Measurements from ENCODE around the gene SAMD14. TPM values are rescaled to one million over a fixed set of nuclear protein-coding genes. Genes with fewer than 3 reads are reported as not detected.

SAMD14 gene
- total and polyA plus RNA-seq, 2 experiments from 2014 or later, result 0.70 to 4.7 TPM

DNA sequence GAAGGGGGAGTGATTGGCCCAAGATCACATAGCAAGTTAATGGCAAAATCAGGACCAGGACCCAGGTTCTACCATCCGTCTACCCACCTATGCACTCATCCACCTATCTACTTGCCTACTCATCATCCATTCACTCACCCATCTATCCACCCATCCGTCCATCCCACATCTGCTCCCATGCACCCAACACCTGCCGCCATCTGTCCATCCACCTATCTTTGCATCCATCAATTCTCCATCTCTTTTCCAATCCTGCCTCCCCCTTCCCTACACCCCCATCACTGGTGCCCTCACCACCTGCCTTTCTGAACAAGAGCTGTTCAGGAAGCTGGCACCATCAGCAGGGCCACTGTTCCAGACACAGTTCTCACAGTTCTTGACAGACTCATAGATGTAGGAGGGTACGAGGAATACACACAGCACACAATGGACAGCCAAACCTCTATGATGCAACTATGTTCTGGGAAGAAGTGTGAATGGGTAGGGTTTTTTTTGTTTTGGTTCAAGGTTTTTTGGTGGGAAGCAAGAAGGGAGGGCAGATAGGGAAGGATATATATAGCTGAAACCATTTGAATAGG is 4.5 kb downstream of the SAMD14 start:
- no peak for ATAC-seq
- no peak overlapping the region for H3K4me2 ChIP-seq
- no peak overlapping the region for H3K4me3 Mint-ChIP-seq
- peaks cover 23% of the 10 kb centered on the region for H3K4me1 ChIP-seq (ENCODE audit: insufficient read depth)
- no peaks in the 10 kb centered on the region for H3K9me3 Mint-ChIP-seq
- H3K36me3 ChIP-seq (ENCODE audit: insufficient read depth), result no peaks in the 10 kb centered on the region
- peaks cover 19% of the 10 kb centered on the region; the same call in 1 of the 2 replicates for H3K27me3 ChIP-seq (ENCODE audit: insufficient read depth)
- H3F3A ChIP-seq (replicated peaks; ENCODE audit: low read depth), result no peaks in the 10 kb centered on the region; the same call in 1 of the 2 replicates
- H3K4me3 ChIP-seq, result no peak overlapping the region
- H3K36me3 Mint-ChIP-seq (ENCODE audit: low read depth), result no peaks in the 10 kb centered on the region
- no peaks in the 10 kb centered on the region for H4K20me1 ChIP-seq (replicated peaks; ENCODE audit: insufficient read depth)
- no peaks in the 10 kb centered on the region for H3K9me2 ChIP-seq (ENCODE audit: insufficient read depth)
- no peaks in the 10 kb centered on the region for H3K79me2 ChIP-seq (replicated peaks; ENCODE audit: insufficient read depth)
- H3K27me3 Mint-ChIP-seq (ENCODE audit: insufficient read depth, low read depth, poor library complexity), result peaks cover 38% of the 10 kb centered on the region
- DNase-seq (ENCODE audit: low spot score), result no peak
- no peak overlapping the region for H2AFZ ChIP-seq
- no peak overlapping the region for H3K27ac Mint-ChIP-seq
- TF ChIP-seq POLR2AphosphoS5 (IDR thresholded peaks at IDR 0.05; ENCODE audit: low read depth), result no peak
- TF ChIP-seq EZH2phosphoT487 (IDR thresholded peaks at IDR 0.05; ENCODE audit: unreplicated experiment), result no peak
- no peak for TF ChIP-seq STAT1 (IDR thresholded peaks at IDR 0.05; ENCODE audit: unreplicated experiment)
- TF ChIP-seq CREB1 (CRISPR knock-in tag; IDR thresholded peaks at IDR 0.05; ENCODE audit: low read depth), result no peak
- TF ChIP-seq, protein P1, sequence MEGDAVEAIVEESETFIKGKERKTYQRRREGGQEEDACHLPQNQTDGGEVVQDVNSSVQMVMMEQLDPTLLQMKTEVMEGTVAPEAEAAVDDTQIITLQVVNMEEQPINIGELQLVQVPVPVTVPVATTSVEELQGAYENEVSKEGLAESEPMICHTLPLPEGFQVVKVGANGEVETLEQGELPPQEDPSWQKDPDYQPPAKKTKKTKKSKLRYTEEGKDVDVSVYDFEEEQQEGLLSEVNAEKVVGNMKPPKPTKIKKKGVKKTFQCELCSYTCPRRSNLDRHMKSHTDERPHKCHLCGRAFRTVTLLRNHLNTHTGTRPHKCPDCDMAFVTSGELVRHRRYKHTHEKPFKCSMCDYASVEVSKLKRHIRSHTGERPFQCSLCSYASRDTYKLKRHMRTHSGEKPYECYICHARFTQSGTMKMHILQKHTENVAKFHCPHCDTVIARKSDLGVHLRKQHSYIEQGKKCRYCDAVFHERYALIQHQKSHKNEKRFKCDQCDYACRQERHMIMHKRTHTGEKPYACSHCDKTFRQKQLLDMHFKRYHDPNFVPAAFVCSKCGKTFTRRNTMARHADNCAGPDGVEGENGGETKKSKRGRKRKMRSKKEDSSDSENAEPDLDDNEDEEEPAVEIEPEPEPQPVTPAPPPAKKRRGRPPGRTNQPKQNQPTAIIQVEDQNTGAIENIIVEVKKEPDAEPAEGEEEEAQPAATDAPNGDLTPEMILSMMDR (conservative IDR thresholded peaks at IDR 0.05; ENCODE audit: low read depth in 2 of 2), result no peak
- TF ChIP-seq REST (IDR thresholded peaks at IDR 0.05; ENCODE audit: unreplicated experiment), result no peak
- TF ChIP-seq ZNF331 (CRISPR knock-in tag; IDR thresholded peaks at IDR 0.05; ENCODE audit: low read depth), result no peak
- no peak for TF ChIP-seq NANOG (IDR thresholded peaks at IDR 0.05; ENCODE audit: borderline replicate concordance)
- TF ChIP-seq, protein P2, sequence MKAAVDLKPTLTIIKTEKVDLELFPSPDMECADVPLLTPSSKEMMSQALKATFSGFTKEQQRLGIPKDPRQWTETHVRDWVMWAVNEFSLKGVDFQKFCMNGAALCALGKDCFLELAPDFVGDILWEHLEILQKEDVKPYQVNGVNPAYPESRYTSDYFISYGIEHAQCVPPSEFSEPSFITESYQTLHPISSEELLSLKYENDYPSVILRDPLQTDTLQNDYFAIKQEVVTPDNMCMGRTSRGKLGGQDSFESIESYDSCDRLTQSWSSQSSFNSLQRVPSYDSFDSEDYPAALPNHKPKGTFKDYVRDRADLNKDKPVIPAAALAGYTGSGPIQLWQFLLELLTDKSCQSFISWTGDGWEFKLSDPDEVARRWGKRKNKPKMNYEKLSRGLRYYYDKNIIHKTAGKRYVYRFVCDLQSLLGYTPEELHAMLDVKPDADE (IDR thresholded peaks at IDR 0.05), result no peak
- TF ChIP-seq ZNF114 (CRISPR knock-in tag; IDR thresholded peaks at IDR 0.05), result no peak
- TF ChIP-seq ZNF462 (CRISPR knock-in tag; IDR thresholded peaks at IDR 0.05), result no peak
- no peak for TF ChIP-seq JUNB (IDR thresholded peaks at IDR 0.05; ENCODE audit: unreplicated experiment)
- TF ChIP-seq EZH2 (IDR thresholded peaks at IDR 0.05; ENCODE audit: low read depth, unreplicated experiment), result no peak
- peaks cover 50% of the 10 kb centered on the region for H3K4me1 Mint-ChIP-seq
- no peak overlapping the region for H3K27ac ChIP-seq (ENCODE audit: low read depth)

Measured in GM23338 (cell line).